HG03575 (cell line): ENCODE measurements around the gene MANSC4.

ENCODE experiments used
- ATAC-seq: cut with Tn5 transposase; IDR thresholded peaks from one replicate; pipeline ENCODE4 v1.9.1; 2021; ENCODE audit not compliant: unreplicated experiment, insufficient number of reproducible peaks, low FRiP score; ENCODE audit errors: extremely low read depth

Gene MANSC4

GRCh38 chr12:27779920-27780611 lies at the start of gene MANSC4, which contains the start of gene KLHL42:
MANSC4 (minus strand) TSS chr12:27780236; CDS start chr12:27771276, 8,960 bp downstream.
KLHL42 (plus strand) TSS chr12:27780233; CDS start chr12:27780331, 98 bp downstream.
- ATAC-seq = peak; percentile 37

DNA sequence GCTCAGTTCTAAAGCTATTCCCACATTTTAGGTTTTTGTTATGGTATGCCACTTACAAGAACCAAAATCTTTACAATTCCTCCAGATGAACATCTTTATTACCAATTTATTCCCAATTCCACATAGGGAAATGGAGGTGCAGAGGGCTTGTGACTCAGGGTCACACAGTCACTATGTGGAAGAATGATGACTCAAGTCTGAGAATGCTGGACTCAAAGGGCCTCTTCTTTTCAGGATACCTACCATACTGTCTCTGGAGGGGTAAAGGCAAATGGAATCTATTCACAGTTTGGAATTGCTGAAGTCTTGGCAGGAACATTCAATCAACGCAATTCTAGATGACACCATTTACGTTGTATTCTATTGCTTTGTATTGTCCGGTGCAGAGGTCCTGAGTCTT lies 48.2 kb upstream of the MANSC4 start:
- no peak for ATAC-seq

DNA sequence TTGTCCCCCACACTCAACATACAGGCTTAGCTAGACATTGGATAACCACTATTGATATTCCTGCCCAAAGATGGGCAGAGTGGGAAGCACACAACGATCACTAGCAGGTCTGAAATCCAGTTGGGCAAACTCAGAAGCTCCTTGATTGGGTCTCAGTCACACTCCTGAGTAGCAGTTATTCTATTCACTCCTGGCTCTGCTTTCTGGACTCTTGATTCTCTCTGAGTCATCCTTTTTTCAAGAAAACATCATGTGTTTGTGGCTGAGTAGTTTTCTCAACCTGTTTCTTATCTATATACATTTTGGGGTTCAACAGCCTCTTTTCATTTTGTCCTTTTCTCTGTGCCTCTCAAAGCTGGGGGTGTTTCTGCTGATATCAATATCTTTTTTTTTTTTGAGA lies 46.0 kb upstream of the MANSC4 start:
- ATAC-seq = no peak

GRCh38 chr12:27824126-27824842 lies 44.2 kb upstream of the MANSC4 start:
- ATAC-seq = peak; percentile 42

- ATAC-seq = no peak
Measured at GRCh38 chr12:27823038-27823437, 43.0 kb upstream of the MANSC4 start.

DNA sequence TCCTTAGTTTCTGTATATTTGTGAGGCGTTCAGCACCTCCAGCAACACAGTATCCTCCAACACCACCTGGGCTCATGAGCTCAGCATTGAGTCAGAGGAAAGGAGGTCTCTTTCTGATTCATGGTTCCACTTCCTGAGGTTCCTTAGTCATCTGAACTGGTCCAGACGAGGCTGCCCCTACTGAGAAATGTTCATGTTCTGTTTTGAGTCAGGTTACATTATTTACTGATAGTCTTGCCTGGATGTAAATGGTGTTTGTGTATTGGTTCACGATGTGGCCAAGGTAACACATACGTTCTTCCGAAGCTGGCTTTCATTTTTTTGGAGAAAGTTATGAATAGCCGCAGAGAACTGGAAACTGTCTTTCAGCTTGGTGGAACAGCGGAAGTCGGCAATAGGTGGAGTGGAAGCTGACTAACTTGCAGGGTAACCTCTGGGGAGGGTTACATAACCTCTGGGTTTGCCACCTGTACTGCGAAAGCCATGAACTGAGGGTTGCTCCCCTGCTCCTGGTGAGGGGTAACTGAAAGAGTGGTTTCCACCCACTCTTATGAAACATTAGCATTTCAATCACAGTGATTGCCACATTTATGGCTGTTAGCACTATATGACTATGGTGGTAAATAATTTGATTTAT lies 42.2 kb upstream of the MANSC4 start:
- peak; percentile 52 for ATAC-seq

GRCh38 chr12:27821259-27821973 lies 41.4 kb upstream of the MANSC4 start:
- ATAC-seq = no peak

DNA sequence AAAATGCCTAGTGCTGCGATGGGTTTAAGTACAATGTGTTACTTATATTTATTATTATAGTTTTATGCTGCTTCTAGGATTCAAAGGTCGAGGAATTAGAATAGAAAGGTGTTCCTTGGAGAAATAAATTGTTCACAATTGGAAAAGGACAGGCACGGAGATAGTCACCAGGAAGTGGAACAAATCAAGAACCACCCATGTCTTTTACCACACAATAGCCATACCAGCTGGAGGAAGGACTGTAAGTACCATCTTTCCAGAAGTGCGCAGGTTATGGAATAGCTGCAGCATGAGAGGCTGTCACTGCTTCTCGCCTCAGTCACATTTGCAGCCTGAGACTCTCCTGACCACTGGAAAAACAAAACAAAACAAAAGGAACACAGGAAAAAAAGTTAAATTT lies 40.5 kb upstream of the MANSC4 start:
- ATAC-seq = no peak

DNA sequence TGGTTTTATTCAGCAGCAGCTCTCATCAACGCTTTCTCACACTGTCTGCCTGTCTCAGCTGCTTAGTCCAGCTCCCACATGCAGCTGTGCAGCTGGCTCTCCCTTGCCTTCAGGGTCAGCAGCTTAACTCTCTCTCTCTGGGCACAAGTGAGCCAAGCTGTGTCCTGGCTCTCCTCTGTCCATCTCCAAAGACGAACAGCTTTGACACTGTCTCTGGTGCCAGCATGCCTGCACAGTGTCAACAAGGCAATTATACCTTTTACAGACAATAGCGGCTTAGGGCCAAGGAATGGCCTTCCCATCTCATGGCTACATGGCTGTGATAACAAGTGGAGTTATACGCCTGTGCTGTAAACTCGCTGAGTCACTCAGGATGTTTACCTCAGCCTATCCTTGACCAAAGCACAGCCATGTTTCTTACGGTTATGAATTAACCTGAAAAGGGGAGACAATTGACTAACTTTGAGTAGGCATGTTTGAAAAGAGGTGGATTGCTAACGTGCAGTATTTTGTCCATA lies 38.4 kb upstream of the MANSC4 start:
- no peak for ATAC-seq

DNA sequence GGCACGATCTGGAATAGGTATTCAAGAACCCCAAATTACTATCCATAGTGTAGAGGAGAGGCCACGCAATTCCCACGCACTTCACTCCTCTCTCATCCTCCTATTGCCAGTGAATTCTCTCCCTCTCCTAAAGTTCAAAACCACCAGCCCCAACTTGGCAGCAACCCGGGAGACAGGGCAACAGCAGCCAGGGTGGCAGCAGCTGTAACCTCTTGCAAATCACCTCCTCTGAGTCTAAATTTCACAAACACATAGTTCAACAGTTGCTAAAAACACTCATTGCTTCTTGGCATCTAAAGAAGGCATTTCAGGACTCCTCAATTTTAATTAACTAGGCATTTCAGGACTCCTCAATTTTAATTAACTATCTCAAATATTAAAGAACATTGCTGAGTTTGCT lies 37.7 kb upstream of the MANSC4 start:
- no peak for ATAC-seq

- ATAC-seq = no peak
Measured at GRCh38 chr12:27814851-27815591, 35.0 kb upstream of the MANSC4 start.

GRCh38 chr12:27814411-27814810 lies 34.4 kb upstream of the MANSC4 start:
- no peak for ATAC-seq

DNA sequence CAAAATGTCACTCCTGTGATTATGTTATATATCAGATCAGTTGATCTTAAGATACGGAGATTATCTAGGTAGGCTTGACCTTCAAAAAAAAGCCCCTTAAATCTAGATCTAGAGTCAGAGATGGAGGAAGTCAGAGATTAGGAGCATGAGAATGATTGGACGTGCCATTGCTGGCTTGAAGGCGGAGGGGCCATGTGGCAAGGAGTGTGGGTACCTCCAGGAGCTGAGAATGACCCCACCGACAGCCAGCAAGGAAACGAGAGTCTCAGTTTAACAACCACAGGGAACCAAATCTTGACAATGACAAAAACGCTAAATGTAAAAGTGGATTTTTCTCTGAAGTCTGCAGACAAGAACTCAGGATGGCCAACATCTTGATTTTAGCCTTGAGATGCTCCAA lies 32.5 kb upstream of the MANSC4 start:
- ATAC-seq = no peak

- no peak for ATAC-seq
Measured at GRCh38 chr12:27810756-27811155, 30.7 kb upstream of the MANSC4 start.

DNA sequence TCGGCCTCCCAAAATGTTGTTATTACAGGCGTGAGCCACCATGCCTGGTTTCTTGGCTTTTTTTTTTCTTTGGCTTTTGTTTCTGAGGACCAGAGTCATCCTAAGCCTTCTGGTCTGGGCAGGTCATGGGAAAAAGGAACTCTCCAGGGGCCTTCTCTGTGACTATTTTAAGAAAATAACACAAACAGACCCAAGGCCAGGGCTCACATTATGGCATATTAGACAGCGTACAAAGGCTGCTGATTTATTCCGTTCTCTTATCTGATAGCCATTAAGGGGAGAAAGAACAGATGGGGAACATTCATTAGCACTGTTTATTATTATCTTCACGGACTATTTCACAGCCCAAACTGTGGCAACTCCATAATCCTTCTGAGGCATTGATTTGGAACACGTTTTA lies 28.8 kb upstream of the MANSC4 start:
- no peak for ATAC-seq

DNA sequence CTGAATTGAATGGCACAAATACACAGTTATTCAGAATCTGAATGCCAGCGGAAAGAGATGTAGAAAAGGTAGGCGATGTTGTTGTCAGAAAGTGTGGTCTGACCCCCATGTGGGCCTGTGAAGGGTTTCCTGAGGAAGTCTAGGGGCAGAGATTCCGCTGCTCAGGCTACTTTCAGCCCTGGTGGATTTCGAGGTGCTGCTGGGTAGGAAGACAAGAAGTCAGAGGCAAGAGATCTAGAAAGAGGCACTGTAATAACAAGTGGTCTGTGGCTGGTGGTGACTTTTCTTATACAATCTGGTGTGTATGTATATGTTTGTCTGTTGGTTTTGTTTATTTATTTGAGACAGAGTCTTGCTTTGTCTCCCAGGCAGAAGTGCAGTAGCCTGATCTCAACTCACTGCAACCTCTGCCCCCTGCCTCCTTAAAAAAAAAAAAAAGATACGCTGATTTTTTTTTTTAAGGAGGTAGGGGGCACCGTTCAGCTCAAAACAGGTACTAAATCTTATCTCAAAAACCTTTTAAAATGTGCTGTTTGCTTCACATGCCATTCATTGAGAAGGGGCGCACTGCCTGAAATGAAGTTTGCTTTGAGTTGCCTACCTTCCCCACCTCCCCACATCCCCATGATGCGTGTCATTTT lies 27.1 kb upstream of the MANSC4 start:
- no peak for ATAC-seq

- no peak for ATAC-seq
Measured at GRCh38 chr12:27806259-27806658, 26.2 kb upstream of the MANSC4 start.

GRCh38 chr12:27805238-27805637 lies 25.2 kb upstream of the MANSC4 start:
- ATAC-seq = no peak
